ENCODE results near the gene TP53BP1.

The TP53BP1 gene

DNA sequence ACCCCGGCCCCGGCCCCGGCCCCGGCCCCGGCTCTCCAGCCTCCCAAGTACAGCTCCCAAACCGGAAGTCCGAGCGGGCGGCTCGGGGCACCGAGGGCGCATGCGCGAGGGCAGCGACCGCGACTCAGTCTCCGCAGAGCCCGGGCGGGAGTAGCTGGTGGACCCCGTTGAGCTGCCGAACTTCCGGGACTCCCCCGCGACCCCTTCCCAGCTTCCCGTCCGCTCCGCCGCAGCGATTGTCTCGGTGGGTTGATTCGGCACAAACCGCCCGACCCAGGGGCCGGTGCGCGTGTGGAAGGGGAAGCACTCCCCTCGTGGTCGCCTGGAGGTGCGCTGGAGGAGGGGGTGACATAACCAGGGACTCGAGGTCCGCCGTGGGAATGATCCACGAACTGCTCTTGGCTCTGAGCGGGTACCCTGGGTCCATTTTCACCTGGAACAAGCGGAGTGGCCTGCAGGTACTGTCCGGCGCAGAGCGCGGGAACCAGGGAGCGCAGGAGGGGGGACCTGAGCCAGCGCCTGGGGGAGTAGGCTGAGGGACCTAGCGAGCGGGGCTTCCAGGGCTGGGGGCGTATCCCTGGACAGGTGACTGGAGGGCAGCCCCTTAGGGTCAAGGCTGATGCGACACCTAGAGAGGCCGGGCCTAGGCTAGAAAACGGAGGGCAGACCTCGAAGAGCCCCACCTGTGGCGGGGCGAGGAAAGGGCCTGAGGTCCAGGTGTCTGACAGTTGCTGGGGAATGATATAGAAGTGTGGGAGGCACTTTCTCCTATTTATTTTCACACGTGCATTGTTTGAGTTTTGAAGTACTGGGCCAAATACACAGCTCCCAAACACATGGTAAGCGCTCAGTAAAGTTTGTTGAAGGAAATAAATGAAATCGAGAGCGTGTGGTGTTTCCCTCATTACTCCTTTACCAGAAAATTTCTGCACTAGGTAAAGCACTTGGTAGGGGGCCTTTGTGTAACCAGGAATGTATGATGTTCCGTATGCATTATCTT lies 121.7 kb downstream of the TP53BP1 start, which contains the start of the genes TUBGCP4 and ZSCAN29:
TUBGCP4 (plus strand) TSS at position 127 of the 1,000 bp plus-strand sequence; CDS start at position 381, 254 bp downstream.
ZSCAN29 (minus strand) TSS at position 69 of the 1,000 bp plus-strand sequence. CDS start 1,130 bp downstream, outside the sequence.
- TF ChIP-seq CTCF (IDR thresholded peaks at IDR 0.05), result peak; percentile 63

DNA sequence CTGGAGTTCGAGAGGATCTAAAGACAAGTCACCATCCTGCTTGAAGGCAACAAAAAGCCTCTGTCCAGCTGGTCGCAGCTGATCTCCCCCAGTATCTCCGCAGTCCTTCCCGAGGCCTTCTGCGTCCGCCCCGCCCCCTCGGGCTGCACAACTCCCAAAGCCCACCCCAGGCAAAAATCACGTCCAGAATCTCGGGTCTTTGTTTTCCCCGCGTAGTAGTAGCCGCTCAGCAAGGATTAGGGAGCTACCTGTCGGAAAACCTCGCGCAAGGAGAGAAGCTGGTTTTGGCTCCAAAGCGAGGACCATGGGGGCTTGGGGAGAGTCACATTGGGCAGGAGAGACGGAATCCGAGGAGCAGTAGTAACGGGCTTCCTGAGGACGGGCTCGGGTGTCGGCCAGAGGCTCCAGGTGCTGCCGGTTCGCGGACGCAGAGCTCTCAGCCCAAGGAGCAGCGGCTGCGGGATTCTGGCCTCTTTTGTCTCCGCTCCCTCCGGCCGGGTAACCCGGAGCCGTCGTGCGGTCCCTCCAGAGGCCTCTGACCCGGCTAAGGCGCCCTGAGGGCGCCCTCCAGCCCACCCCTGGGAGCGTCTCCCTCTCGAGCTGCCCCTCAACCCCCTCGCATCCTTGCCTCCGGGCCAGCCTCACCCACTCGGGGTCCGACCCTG lies 122.5 kb downstream of the TP53BP1 start:
- no peak for TF ChIP-seq CTCF (IDR thresholded peaks at IDR 0.05)

DNA sequence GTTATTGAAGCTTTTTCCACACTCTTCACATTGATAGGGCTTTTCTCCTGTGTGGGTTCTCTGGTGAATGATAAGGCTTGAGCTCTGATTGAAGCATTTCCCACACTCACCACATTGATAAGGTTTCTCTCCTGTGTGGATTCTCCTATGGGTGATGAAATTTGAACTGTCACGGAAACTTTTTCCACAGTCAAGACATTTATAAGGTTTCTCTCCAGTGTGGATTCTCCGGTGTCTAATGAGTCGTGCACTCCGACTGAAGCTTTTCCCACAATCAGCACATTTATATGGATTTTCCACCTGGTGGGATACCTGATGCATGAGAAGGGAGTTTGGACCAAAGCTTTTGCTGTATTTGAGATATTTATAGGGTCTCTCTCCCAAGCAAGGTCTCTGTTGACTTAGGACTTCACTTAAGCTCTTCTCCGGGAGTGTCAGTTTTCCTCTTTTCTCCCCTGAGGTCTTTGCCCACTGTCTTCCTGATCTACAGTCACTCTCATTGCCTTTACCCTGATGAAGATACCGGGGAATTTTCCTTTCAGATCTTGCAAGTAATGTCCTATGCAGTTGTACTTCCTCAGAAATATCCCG lies 131.5 kb downstream of the TP53BP1 start:
- no peak for TF ChIP-seq CTCF (IDR thresholded peaks at IDR 0.05)

DNA sequence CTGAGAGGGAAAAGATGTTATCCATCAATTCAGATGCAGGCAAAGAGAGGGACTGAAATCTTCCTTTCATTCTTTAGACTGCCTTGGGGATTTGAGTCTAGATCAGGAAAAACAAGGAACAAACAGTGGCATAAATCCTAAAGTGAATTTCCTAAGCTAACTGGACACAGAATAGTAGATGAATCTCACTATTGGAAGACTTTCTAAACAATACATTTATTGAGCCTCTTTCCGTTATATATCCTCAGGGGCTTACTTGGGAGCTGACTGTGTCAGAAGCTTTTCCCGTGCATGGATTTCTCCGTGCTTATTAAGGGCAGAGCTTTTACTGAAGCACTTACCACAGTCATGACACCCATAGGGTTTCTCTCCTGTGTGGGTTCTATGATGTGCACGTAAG lies 132.1 kb downstream of the TP53BP1 start:
- TF ChIP-seq CTCF (IDR thresholded peaks at IDR 0.05), result no peak

All from LNCAP (cell line).